Measurements from ENCODE around the gene LRCH2.

Gene LRCH2

DNA sequence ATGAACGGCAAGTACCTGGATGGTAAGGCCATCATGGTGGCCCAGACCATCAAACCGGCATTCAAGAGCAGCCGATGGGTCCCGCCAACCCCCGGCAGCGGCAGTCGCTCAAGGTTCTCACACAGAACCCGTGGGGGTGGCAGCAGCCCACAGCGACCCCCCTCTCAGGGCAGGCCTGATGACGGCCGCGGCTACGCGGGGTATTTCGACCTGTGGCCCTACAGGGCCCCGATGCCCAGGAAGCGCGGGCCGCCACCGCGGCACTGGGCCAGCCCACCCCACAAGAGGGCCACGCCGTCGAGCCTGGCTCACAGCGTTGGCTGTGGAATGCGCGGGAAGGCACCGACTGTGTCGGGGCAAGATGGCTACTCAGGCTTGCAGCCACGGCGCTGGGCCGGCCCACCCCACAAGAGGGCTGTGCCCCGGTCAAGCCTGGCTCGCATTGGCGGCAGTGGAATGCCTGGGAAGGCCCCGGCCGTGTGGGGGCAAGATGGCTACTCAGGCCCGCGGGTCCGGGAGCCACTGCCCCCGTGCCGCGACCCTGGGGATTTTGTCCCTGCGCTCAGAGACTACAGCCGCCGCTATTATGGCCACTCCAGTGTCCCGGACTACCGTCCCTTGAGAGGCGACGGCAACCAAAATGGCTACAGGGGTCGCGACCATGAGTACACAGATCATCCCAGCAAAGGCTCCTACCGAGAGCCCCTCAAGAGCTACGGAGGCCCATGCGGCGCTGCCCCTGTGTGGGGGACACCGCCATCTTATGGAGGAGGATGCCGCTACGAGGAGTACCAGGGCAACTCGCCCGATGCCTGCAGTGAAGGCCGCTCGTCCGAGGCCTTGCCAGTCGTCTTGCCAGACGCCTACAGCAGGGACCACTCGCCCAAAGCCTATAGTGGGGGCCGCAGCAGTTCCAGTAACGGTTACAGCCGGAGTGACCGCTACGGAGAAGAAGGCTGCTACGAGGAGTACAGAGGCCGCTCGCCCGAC is 44.0 kb downstream of the LRCH2 start:
- DNase-seq (ENCODE audit: low spot score): no peak
- in situ Hi-C loops (cut with MboI; ENCODE audit: low pct_unique_long_range_greater_than_20kb, low sequenced_read_pairs, unreplicated experiment): no loop called here
- TF ChIP-seq, protein P1, sequence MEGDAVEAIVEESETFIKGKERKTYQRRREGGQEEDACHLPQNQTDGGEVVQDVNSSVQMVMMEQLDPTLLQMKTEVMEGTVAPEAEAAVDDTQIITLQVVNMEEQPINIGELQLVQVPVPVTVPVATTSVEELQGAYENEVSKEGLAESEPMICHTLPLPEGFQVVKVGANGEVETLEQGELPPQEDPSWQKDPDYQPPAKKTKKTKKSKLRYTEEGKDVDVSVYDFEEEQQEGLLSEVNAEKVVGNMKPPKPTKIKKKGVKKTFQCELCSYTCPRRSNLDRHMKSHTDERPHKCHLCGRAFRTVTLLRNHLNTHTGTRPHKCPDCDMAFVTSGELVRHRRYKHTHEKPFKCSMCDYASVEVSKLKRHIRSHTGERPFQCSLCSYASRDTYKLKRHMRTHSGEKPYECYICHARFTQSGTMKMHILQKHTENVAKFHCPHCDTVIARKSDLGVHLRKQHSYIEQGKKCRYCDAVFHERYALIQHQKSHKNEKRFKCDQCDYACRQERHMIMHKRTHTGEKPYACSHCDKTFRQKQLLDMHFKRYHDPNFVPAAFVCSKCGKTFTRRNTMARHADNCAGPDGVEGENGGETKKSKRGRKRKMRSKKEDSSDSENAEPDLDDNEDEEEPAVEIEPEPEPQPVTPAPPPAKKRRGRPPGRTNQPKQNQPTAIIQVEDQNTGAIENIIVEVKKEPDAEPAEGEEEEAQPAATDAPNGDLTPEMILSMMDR (IDR thresholded peaks at IDR 0.05; ENCODE audit: extremely low read depth, insufficient read depth, missing control alignments): no peak

DNA sequence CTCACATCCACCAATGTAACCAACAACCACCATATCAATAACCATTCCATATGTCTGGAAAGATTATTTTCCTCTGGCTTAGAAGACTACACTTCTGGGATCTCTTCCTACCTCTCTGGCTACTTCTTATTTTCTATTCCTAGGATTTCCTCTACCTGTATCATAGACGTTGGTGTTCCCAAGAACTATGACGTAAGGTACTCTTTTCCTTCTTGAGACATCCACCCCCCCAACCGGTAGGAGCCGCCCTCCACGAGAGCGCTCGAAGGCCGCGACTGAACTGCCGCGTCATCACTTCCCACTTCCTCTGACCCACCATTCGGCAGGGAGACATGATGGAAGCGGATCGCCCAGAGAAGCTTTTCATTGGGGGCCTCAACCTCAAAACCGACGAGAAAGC is 44.8 kb downstream of the LRCH2 start, which contains the start of gene RBMXL3:
RBMXL3 (plus strand) TSS at position 301 of the 400 bp plus-strand sequence; CDS start at position 333, 32 bp downstream.
- DNase-seq (ENCODE audit: low spot score): no peak
- TF ChIP-seq, protein P1 (IDR thresholded peaks at IDR 0.05; ENCODE audit: extremely low read depth, insufficient read depth, missing control alignments): no peak
- in situ Hi-C loops (cut with MboI; ENCODE audit: low pct_unique_long_range_greater_than_20kb, low sequenced_read_pairs, unreplicated experiment): no loop called here

DNA sequence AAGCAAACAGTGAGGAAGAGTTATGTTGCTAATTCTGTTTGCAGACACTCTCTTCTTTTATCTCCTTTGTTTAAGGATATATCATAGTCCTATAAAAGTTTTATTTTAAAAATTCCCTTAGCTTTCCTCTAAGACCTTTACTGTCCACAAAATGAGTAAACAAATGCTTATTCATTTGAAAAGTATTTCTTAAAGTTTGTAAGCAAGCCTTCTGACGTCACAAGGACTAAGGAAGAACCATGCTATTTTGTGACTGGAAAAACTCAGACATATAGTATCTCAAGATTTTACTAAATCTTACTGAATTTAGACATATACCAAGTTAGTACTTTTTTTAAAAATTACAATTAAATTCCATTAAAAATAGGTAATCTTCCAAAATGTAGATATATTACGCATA is 49.9 kb downstream of the LRCH2 start:
- in situ Hi-C loops (cut with MboI; ENCODE audit: low pct_unique_long_range_greater_than_20kb, low sequenced_read_pairs, unreplicated experiment): no loop called here
- TF ChIP-seq, protein P1 (IDR thresholded peaks at IDR 0.05; ENCODE audit: extremely low read depth, insufficient read depth, missing control alignments): no peak
- DNase-seq (ENCODE audit: low spot score): no peak

DNA sequence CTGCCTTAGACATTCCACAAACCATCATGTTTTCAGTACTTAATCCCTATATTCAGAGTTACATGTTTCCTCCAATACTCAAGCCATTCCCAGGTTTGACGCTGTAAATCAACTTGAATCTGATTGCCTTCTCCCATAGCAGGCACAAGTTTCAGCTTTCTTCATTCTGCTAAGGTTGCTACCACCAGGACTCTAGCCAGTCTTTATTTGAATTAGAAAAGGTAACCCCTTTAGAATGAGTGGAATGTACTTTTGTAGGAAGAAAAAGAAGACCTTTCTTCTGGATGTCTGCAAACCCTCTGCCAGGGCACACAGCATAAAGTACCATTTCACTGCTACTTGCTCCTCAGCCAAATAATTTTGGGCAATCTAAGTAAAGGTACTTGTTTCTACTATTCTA is 55.4 kb downstream of the LRCH2 start:
- DNase-seq (ENCODE audit: low spot score): no peak
- in situ Hi-C loops (cut with MboI; ENCODE audit: low pct_unique_long_range_greater_than_20kb, low sequenced_read_pairs, unreplicated experiment): no loop called here
- TF ChIP-seq, protein P1 (IDR thresholded peaks at IDR 0.05; ENCODE audit: extremely low read depth, insufficient read depth, missing control alignments): no peak

- TF ChIP-seq, protein P1 (IDR thresholded peaks at IDR 0.05; ENCODE audit: extremely low read depth, insufficient read depth, missing control alignments): no peak
- DNase-seq (ENCODE audit: low spot score): no peak
- in situ Hi-C loops (cut with MboI; ENCODE audit: low pct_unique_long_range_greater_than_20kb, low sequenced_read_pairs, unreplicated experiment): no loop called here
Observed at GRCh38 chrX:115177932-115178331, 56.0 kb downstream of the LRCH2 start.

GRCh38 chrX:115174548-115174947 is 59.3 kb downstream of the LRCH2 start:
- in situ Hi-C loops (cut with MboI; ENCODE audit: low pct_unique_long_range_greater_than_20kb, low sequenced_read_pairs, unreplicated experiment): no loop called here
- TF ChIP-seq, protein P1 (IDR thresholded peaks at IDR 0.05; ENCODE audit: extremely low read depth, insufficient read depth, missing control alignments): no peak
- DNase-seq (ENCODE audit: low spot score): no peak

All from GM13977 (cell line).